CD4-positive, alpha-beta T cell treated with Interleukin-15 for 4 hours (primary cell): ENCODE measurements around the gene EFNA1.
"Not testable (repeated sequence)": the region's sequence is repeated elsewhere in the genome, so short reads cannot be mapped to it uniquely, and the experiment has no call there.

Experiments
- DNase-seq: peaks from one replicate; pipeline ENCODE4 v3.0.0-alpha.2; 2020; ENCODE audit warnings: low spot score

Gene EFNA1

GRCh38 chr1:155092641-155093040 is 35.0 kb upstream of the EFNA1 start:
- no peak for DNase-seq

- DNase-seq, result no peak
Observed at GRCh38 chr1:155093911-155094621, 33.6 kb upstream of the EFNA1 start.

- DNase-seq, result no peak
Observed at GRCh38 chr1:155094622-155094948, 33.1 kb upstream of the EFNA1 start.

GRCh38 chr1:155099331-155099730 is 28.3 kb upstream of the EFNA1 start:
- no peak for DNase-seq

- no peak for DNase-seq
Observed at GRCh38 chr1:155103325-155103724, 24.4 kb upstream of the EFNA1 start.

- DNase-seq, result no peak
Observed at GRCh38 chr1:155104605-155105534, 22.8 kb upstream of the EFNA1 start.

- no peak for DNase-seq
Observed at GRCh38 chr1:155105604-155106011, 22.1 kb upstream of the EFNA1 start.

- DNase-seq, result no peak
Observed at GRCh38 chr1:155106862-155107261, 20.8 kb upstream of the EFNA1 start.

- DNase-seq, result no peak
Observed at GRCh38 chr1:155107309-155108264, 20.1 kb upstream of the EFNA1 start.

GRCh38 chr1:155108296-155108695 is 19.4 kb upstream of the EFNA1 start:
- DNase-seq, result no peak

GRCh38 chr1:155110381-155110780 is 17.3 kb upstream of the EFNA1 start:
- DNase-seq, result no peak

- no peak for DNase-seq
Observed at GRCh38 chr1:155110826-155111225, 16.9 kb upstream of the EFNA1 start.

GRCh38 chr1:155113450-155113980 is 14.2 kb upstream of the EFNA1 start:
- DNase-seq, result no peak

GRCh38 chr1:155116113-155116764 is 11.4 kb upstream of the EFNA1 start:
- no peak for DNase-seq

- no peak for DNase-seq
Observed at GRCh38 chr1:155117610-155118009, 10.1 kb upstream of the EFNA1 start.

GRCh38 chr1:155118090-155118489 is 9.6 kb upstream of the EFNA1 start:
- not testable (repeated sequence) for DNase-seq

- no peak for DNase-seq
Observed at GRCh38 chr1:155120253-155120652, 7.4 kb upstream of the EFNA1 start.

- no peak for DNase-seq
Observed at GRCh38 chr1:155121249-155121648, 6.4 kb upstream of the EFNA1 start.

GRCh38 chr1:155122308-155122707 is 5.4 kb upstream of the EFNA1 start:
- DNase-seq, result no peak

- no peak for DNase-seq
Observed at GRCh38 chr1:155123801-155124200, 3.9 kb upstream of the EFNA1 start.
